NK-92 (cell line): ENCODE results near the gene C16orf96.

Source experiments
- DNase-seq: peaks from one replicate; lab custom pipeline; 2025; ENCODE audit not compliant: unreplicated experiment; lab: John Stamatoyannopoulos, UW

C16orf96 gene

DNA sequence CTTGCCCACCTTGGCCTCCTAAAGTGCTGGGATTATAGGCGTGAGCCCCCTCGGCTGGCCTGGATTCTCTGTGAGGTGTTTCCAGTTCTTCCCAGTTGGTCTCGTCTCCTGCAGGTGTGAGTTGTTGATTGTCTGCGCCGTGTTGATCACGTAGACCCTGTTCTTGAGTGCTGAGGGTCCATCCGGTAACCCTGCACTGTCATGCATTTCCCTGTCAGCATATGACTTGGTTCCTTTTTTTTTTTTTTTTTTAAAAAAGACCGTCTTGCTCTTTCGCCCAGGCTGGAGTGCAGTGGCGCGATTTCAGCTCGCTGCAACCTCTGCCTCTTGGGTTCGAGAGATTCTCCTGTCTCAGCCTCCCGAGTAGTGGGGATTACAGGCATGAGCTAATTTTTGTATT is 85.8 kb downstream of the C16orf96 start:
- no peak for DNase-seq

DNA sequence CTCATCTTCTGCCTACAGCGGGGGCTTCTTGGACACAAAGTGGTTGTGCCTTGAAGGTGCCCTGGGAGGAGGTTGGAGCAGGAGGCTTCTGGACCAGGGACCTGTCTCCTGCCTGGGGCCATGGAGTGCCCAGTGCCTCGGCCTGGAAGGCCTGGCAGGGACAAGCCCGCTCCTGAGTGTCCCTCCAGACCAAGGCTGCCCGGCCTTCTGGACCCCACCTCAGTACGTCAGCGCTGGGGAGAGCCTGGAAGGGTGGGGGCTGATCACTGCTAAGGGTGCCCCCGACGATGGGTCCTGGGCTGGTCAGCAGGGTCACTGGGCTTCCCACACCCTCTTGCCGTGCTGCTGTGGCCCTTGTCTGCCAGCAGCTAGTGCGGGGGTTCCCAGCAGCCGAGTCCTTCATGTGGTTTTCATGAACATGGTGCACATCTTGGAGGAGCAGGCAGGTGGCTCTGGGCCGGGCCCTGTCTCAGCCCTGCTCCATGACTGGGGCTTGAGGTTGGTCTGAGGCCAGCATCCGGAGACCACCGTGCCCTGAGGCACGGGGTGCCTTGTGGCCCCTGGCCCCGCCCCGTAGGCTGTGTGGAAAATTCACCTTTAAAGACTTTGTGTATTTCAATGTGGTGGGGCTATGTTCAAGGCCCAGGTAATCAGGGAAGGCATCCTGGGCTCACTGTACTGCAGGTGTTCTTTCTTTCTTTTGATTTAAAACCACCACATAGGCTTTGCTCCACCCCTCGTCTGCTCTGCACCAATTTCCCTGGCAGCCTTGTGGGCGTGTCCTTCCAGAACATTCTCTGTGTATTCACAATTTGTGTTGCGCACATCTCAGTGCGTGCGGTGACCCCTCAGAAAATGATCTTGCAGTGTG is 90.9 kb downstream of the C16orf96 start:
- no peak for DNase-seq

DNA sequence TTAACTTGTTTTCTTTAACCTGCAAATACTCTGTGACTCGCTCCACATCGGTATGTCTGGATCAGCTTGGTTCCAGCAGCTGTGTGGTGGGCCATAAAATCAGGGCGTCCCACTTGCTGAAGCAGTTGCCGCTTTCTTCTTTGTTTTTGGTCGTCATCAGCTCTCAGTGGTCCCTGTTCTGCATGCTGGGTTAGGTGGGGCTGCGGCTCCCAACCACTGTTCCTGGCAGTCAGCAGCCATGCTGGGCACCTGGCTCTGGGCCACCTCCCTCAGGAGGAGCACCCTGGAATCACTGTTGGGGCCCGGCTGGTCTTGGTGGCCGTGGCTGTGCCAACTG is 91.5 kb downstream of the C16orf96 start:
- no peak for DNase-seq

DNA sequence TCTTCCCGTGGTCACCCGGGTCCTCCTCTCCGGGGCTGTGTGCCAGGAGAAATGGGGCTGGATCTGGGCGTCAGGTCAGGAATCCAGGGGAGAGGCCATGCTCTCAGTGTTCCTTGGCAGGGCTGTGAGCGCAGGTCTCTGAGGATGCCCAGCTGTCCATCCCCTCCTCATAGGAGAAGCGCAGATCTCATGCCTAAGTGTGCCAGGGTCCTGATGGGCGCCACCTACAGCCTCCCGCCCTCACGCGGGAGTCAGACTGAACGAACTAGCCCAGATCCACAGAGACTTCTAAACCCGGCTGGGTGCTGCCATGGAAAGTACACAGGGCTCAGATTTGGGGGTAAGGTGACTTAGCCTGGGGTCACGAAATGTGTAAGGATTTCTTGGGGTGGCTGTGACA is 92.8 kb downstream of the C16orf96 start:
- no peak for DNase-seq

GRCh38 chr16:4649744-4650442 is 93.8 kb downstream of the C16orf96 start:
- no peak for DNase-seq
